GM12873 (cell line): ENCODE data around the gene KCNF1.
A peak's percentile ranks its signal among the peaks of the same experiment; 100 is the strongest.

ENCODE experiments used
- CTCF ChIP-seq: IDR thresholded peaks from 2 replicates; pipeline ENCODE4 v1.5.1; 2012; ENCODE audit warnings: low read depth, mild to moderate bottlenecking, moderate library complexity, low read length, control low read depth; ENCODE audit not compliant: insufficient read depth; ENCODE audit errors: missing control alignments

The KCNF1 gene

GRCh38 chr2:10912796-10913455, 1.2 kb downstream of the KCNF1 start:
- no peak for TF ChIP-seq CTCF

DNA sequence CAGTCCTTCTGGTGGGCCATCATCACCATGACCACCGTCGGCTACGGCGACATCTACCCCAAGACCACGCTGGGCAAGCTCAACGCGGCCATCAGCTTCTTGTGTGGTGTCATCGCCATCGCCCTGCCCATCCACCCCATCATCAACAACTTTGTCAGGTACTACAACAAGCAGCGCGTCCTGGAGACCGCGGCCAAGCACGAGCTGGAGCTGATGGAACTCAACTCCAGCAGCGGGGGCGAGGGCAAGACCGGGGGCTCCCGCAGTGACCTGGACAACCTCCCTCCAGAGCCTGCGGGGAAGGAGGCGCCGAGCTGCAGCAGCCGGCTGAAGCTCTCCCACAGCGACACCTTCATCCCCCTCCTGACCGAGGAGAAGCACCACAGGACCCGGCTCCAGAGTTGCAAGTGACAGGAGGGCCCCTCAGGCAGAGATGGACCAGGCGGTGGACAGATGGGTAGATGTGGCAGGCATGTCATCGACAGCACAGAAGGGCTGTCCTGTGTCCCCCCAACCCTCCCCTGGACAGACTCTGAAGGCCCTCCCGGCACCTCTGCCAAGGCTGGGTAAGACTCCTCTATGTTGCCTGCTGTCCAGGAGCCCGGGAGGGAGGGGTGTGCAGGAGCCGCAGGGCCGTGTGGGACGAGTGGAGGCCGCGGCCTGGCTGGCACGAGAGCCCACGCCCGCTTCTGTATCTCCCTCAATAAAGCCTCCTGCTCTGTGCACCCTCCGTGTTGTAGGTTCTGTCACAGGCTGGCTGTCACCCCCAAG, 2.0 kb downstream of the KCNF1 start:
- no peak for TF ChIP-seq CTCF

DNA sequence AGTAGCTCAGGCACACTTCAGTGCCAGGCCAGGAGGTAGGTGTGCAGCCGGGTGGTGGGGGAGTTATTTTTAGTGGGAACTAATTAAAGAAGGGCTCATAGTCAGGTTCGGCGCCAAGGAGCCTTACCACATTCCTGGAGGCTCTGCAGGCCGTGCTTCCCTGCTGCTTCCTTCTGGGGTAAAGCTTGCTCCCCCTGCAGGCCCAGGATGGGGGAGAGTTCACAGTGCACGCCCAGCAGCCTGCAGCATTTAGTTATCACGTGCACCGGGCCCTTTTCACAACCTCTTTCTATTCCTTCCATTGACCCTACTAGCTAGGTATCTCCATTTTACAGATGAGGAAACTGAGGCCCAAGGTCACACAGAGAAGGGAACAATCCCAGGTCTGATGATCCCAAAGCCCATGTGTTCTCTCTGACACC, 2.5 kb downstream of the KCNF1 start:
- peak; percentile 34 for TF ChIP-seq CTCF

- no peak for TF ChIP-seq CTCF
These were observed 3.5 kb downstream of the KCNF1 start for GRCh38 chr2:10915236-10915635.

- TF ChIP-seq CTCF: no peak
These were observed 4.1 kb downstream of the KCNF1 start for GRCh38 chr2:10915731-10916276.

GRCh38 chr2:10916953-10917352, 5.2 kb downstream of the KCNF1 start:
- no peak for TF ChIP-seq CTCF

DNA sequence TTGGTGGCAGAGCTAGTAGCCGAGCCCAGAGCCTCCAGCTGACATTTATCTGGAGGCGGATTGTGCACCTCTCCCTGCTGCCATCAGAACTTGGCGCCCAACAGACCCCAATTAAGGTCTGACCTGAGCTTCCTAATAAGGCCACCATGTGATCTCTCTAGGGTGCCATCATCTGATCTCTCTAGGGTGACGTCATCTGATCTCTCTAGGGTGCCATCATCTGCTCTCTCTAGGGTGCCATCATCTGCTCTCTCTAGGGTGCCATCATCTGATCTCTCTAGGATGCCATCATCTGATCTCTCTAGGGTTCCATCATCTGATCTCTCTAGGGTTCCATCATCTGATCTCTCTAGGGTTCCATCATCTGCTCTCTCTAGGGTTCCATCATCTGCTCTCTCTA, 6.2 kb downstream of the KCNF1 start:
- no peak for TF ChIP-seq CTCF
